Measurements from ENCODE around the gene DTX4. TPM values are rescaled to one million over a fixed set of nuclear protein-coding genes. Genes with fewer than 3 reads are reported as not detected.

DTX4 gene
- total RNA-seq, 1 donor from 2014 or later, result 0.15 TPM

Other genes with a start within 250 kb of the DTX4 start
- not detected in 2 replicates for gene GLYATL1, start 232.6 kb upstream of the DTX4 start, total RNA-seq
- gene GLYATL1B, start 85.8 kb upstream of the DTX4 start, total RNA-seq, result not detected in 2 replicates
- gene FAM111B, start 64.9 kb upstream of the DTX4 start, total RNA-seq, result 63.3 and 63.7 TPM in 2 replicates
- gene FAM111A, start 29.3 kb upstream of the DTX4 start, total RNA-seq, result 121 and 122 TPM in 2 replicates
- gene MPEG1, start 40.8 kb downstream of the DTX4 start, total RNA-seq, result not detected in 2 replicates
- not detected in 2 replicates for gene OR5AN1, start 186.8 kb downstream of the DTX4 start, total RNA-seq